Progenitor cell of endocrine pancreas (in vitro differentiated cells): Measurements from ENCODE around the gene NAV3. TPM values are rescaled to one million over a fixed set of nuclear protein-coding genes. Genes with fewer than 3 reads are reported as not detected.

ENCODE experiments used
- DNase-seq: peaks from one replicate; pipeline ENCODE4 v3.0.0; 2021; ENCODE audit warnings: low spot score; ENCODE audit not compliant: unreplicated experiment
- H3K27ac Mint-ChIP-seq: 2 replicates; pipeline ENCODE4 v1.8.0; 2021; ENCODE audit warnings: mild to moderate bottlenecking, moderate library complexity, mixed read lengths
- H3K27me3 Mint-ChIP-seq: 2 replicates; pipeline ENCODE4 v1.8.0; 2021; ENCODE audit warnings: mixed read lengths
- H3K36me3 Mint-ChIP-seq: 2 replicates; pipeline ENCODE4 v1.8.0; 2022; ENCODE audit warnings: mixed read lengths; ENCODE audit not compliant: insufficient read depth
- H3K4me1 Mint-ChIP-seq: 2 replicates; pipeline ENCODE4 v1.8.0; 2021; ENCODE audit warnings: low read depth, mixed read lengths
- H3K4me3 Mint-ChIP-seq: 2 replicates; pipeline ENCODE4 v1.8.0; 2021; ENCODE audit warnings: low read depth, mild to moderate bottlenecking, moderate library complexity, mixed read lengths
- H3K9me3 Mint-ChIP-seq: 2 replicates; pipeline ENCODE4 v1.8.0; 2021; ENCODE audit warnings: low read depth, mixed read lengths
- total RNA-seq: library from RNA; stranded (reverse); gene quantifications from 2 replicates; pipeline ENCODE4 v1.2.1, GENCODE V29; 2021
- TF ChIP-seq, protein P1 (sequence below): fragments of 200-600 bp; sonication (generic); IDR thresholded peaks from one replicate; pipeline ENCODE4 v1.5.0; 2021; ENCODE audit warnings: antibody characterized with exemption, mild to moderate bottlenecking; ENCODE audit not compliant: unreplicated experiment

NAV3 gene
- total RNA-seq, 1 donor from 2014 or later = 11.5 TPM

- no peak overlapping the region for H3K27ac Mint-ChIP-seq
- H3K27me3 Mint-ChIP-seq = no peaks in the 10 kb centered on the region
- H3K4me3 Mint-ChIP-seq = no peak overlapping the region
- no peak for DNase-seq
- no peaks in the 10 kb centered on the region for H3K36me3 Mint-ChIP-seq
- no peaks in the 10 kb centered on the region for H3K9me3 Mint-ChIP-seq
- peaks cover 13% of the 10 kb centered on the region for H3K4me1 Mint-ChIP-seq
- TF ChIP-seq, protein P1, sequence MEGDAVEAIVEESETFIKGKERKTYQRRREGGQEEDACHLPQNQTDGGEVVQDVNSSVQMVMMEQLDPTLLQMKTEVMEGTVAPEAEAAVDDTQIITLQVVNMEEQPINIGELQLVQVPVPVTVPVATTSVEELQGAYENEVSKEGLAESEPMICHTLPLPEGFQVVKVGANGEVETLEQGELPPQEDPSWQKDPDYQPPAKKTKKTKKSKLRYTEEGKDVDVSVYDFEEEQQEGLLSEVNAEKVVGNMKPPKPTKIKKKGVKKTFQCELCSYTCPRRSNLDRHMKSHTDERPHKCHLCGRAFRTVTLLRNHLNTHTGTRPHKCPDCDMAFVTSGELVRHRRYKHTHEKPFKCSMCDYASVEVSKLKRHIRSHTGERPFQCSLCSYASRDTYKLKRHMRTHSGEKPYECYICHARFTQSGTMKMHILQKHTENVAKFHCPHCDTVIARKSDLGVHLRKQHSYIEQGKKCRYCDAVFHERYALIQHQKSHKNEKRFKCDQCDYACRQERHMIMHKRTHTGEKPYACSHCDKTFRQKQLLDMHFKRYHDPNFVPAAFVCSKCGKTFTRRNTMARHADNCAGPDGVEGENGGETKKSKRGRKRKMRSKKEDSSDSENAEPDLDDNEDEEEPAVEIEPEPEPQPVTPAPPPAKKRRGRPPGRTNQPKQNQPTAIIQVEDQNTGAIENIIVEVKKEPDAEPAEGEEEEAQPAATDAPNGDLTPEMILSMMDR = no peak
These were observed 12.3 kb upstream of the NAV3 start for GRCh38 chr12:77818351-77818750.

- Mint-ChIP-seq H3K4me1 (peaks cover 3% of the 10 kb centered on the region), H3K36me3 (peaks cover 2% of the 10 kb centered on the region), H3K4me3 (no peak overlapping the region), H3K27ac (no peak overlapping the region), H3K27me3 (no peaks in the 10 kb centered on the region), H3K9me3 (peaks cover 5% of the 10 kb centered on the region)
- TF ChIP-seq, protein P1 = no peak
- DNase-seq = no peak
These were observed 8.9 kb upstream of the NAV3 start for GRCh38 chr12:77821699-77822203.

GRCh38 chr12:77833329-77833728, 2.6 kb downstream of the NAV3 start:
- Mint-ChIP-seq H3K4me3 (no peak overlapping the region), H3K9me3 (no peaks in the 10 kb centered on the region), H3K36me3 (no peaks in the 10 kb centered on the region), H3K4me1 (peaks cover 5% of the 10 kb centered on the region), H3K27me3 (no peaks in the 10 kb centered on the region), H3K27ac (no peak overlapping the region)
- DNase-seq = no peak
- TF ChIP-seq, protein P1 = no peak

DNA sequence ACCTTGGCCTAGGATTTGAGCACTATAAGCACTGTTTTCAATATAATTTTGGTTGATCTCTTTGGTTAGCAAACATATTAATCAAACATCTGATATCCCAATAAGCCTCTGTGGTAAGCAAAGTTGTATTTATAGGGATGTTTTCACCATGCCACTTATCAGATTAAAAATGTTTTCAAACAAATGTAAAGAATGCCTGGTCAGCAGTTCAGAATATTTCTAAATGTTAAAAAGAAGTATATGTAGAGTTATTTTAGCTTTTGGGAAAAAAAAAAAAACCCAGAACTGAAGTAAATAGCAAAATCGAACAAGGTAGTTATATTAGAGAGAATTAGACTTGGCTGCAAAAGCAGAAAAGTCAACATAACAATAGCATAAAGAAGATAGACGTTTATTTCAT, 3.9 kb downstream of the NAV3 start:
- no peak for DNase-seq
- peaks cover 5% of the 10 kb centered on the region for H3K4me1 Mint-ChIP-seq
- no peaks in the 10 kb centered on the region for H3K27me3 Mint-ChIP-seq
- H3K9me3 Mint-ChIP-seq = no peaks in the 10 kb centered on the region
- no peaks in the 10 kb centered on the region for H3K36me3 Mint-ChIP-seq
- TF ChIP-seq, protein P1 = no peak
- no peak overlapping the region for H3K4me3 Mint-ChIP-seq
- H3K27ac Mint-ChIP-seq = no peak overlapping the region

- H3K36me3 Mint-ChIP-seq = no peaks in the 10 kb centered on the region
- TF ChIP-seq, protein P1 = no peak
- H3K27me3 Mint-ChIP-seq = no peaks in the 10 kb centered on the region
- no peak overlapping the region for H3K4me3 Mint-ChIP-seq
- DNase-seq = no peak
- H3K4me1 Mint-ChIP-seq = peaks cover 3% of the 10 kb centered on the region
- no peak overlapping the region for H3K27ac Mint-ChIP-seq
- no peaks in the 10 kb centered on the region for H3K9me3 Mint-ChIP-seq
These were observed 5.3 kb downstream of the NAV3 start for GRCh38 chr12:77835969-77836368.
